GM19463 (cell line): ENCODE measurements around the gene SLC12A7.
"Not testable (repeated sequence)": the region's sequence is repeated elsewhere in the genome, so short reads cannot be mapped to it uniquely, and the experiment has no call there.

Source experiments
- ATAC-seq: cut with Tn5 transposase; IDR thresholded peaks from one replicate; pipeline ENCODE4 v1.9.1; 2021; ENCODE audit warnings: mild to moderate bottlenecking, moderate library complexity; ENCODE audit not compliant: unreplicated experiment

The SLC12A7 gene

GRCh38 chr5:1083026-1083425, 28.8 kb downstream of the SLC12A7 start:
- ATAC-seq: not testable (repeated sequence)

- ATAC-seq: no peak
These were observed 30.3 kb downstream of the SLC12A7 start for GRCh38 chr5:1081519-1081918.

DNA sequence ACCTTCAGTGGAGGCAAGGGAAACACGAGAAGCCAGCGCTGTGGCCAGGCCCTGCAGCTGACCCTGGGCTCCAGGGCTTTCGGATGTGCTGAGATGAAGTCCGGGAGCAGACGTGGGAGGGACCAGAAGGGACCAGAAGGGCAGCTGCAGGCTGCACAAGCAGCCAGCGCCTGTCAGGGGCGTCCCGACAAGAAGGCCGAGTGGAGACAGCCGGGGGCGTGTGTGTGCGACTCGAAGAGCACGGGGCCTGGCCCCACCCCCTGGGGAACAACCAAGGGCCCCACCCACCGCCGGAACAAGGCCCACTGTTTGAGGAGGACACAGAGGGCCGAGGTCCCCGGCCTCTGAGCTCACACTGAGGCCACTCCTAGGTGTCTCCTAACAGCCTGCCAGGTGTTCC, 31.4 kb downstream of the SLC12A7 start:
- ATAC-seq: no peak

DNA sequence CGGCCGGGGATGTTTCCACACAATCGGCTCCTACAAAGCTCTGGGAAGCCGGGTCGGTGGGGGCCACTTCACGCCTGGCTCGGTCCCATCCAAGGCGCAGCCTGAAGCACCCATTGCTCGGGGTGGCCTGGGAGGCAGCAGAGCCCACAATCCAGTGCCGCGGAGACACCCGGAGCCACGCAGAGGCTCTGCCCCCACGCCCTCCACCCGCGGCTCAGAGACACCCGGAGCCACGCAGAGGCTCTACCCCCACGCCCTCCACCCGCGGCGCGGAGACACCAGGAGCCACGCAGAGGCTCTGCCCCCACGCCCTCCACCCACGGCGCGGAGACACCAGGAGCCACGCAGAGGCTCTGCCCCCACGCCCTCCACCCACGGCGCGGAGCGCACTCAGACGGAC, 31.9 kb downstream of the SLC12A7 start:
- ATAC-seq: no peak

DNA sequence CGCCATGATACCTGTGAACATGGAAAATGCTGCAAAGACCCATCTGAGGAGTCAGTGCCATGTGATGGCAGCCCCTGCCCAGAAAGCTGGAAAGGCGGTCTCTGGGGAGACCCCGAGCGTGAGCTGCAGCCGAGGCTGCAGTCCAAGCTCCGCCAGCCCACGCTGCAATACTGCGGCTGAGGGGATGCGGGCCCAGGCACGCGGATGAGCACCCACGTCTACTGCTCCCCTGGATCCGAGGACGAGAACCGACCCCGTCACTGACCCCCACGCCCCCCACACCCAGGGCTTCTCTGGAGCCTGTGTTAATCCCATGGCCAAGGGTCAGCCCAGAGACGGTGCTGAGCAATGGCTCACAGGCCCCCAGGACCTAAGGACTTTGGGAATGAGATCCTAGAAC, 32.4 kb downstream of the SLC12A7 start:
- ATAC-seq: no peak

- no peak for ATAC-seq
These were observed 33.0 kb downstream of the SLC12A7 start for GRCh38 chr5:1078851-1079250.

DNA sequence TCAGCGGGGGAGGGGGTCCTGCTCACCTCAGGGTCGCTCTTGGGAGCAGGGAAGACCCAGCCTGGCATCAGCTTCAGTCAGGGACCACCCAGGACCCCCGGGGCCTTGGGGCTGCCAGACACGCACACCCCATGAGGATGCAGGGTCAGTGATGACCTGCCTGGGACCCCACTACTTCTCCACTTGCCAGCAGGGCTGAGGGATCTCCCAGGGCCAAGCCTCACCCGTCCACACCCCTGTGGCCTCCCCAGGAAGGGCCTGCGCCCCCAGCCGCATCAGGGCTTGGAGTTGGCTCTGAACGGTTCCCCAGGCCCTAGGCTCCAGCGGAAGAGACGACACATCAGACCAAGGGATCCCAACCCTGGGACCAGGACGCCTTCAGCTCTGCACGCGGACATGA, 33.7 kb downstream of the SLC12A7 start:
- ATAC-seq: no peak

DNA sequence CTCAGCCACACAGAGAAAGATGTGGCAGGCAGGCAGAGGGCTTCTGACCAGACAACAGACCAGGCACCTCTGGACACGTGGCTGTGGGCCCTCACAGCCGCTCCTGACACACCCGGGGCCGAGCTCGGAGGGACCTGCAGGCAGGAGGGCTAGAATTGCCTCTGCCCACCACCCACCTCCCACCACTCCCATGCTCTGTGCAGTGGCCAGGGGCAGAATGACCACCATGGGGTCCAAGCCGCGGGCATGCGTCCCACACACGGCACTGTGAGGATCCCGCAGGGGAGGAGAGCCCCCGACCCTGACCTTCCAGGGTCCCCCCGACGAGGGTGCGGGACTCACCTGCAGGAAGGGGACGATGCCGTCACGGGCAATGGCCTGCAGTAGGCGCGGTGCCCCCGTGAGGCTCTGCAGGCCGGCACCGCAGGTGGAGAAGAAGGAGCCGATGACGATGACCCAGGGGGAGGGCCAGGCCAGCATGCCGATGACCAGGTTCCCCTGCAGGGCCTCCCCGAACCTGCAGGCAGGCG, 34.3 kb downstream of the SLC12A7 start:
- no peak for ATAC-seq

- no peak for ATAC-seq
These were observed 34.8 kb downstream of the SLC12A7 start for GRCh38 chr5:1077026-1077425.

GRCh38 chr5:1076406-1076805, 35.5 kb downstream of the SLC12A7 start:
- ATAC-seq: no peak

GRCh38 chr5:1075931-1076330, 35.9 kb downstream of the SLC12A7 start:
- no peak for ATAC-seq

GRCh38 chr5:1075555-1075881, 36.3 kb downstream of the SLC12A7 start:
- no peak for ATAC-seq

- ATAC-seq: no peak
These were observed 36.9 kb downstream of the SLC12A7 start for GRCh38 chr5:1074816-1075554.

GRCh38 chr5:1074226-1074625, 37.6 kb downstream of the SLC12A7 start:
- ATAC-seq: no peak

GRCh38 chr5:1073239-1074102, 38.4 kb downstream of the SLC12A7 start:
- no peak for ATAC-seq

DNA sequence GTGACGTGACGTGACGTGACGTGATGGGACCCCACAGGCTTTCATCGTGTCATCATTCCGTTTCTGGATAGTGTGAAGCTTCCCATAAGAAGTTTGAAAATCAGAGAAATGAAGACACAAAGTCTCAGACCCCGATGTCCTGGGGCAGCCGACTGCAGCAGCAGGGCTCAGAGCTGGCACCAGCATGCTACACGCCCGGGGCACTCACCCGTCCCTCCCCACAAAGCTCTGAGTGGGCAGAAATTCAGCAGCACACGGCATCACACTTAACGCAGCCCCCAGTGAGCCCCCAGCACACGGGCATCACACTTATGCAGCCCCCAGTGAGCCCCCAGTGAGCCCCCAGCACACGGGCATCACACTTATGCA, 42.2 kb downstream of the SLC12A7 start:
- ATAC-seq: no peak

GRCh38 chr5:1068895-1069719, 42.8 kb downstream of the SLC12A7 start:
- no peak for ATAC-seq

DNA sequence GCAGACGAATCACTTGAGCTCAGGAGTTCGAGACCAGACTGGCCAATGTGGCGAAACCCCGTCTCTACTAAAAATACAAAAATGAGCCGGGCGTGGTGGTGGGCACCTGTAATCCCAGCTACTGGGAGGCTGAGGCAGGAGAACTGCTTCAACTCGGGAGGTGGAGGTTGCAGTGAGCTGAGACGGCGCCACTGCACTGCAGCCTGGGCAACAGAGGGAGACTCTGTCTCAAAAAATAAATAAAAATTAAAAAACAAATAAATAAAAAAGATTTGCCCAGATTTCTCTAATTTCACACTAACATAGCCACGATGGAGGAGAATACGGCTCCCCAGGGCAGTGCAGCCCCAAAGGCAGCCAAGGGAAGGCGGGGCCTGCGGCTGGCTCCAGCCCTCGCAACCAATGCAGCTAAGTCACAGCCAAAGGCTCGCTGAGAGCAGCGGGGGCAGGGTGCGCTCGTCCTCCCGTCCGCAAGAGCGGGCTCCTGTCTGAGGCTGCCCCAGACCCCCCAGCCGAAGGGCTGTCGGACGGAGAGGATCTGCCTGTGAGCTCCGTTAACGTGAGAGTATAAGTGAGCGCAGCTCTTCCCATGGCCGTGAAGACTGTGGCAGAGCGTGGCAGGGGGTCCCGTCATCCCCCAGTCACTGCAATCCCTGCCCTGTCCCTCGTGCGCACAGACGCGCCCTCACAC, 43.5 kb downstream of the SLC12A7 start:
- no peak for ATAC-seq

GRCh38 chr5:1067141-1068121, 44.4 kb downstream of the SLC12A7 start:
- ATAC-seq: no peak

GRCh38 chr5:1066676-1067075, 45.2 kb downstream of the SLC12A7 start:
- no peak for ATAC-seq
